Stimulated activated CD4-positive, alpha-beta T cell treated with anti-CD3 and anti-CD28 coated beads, Interleukin-4, amount 100 ng/mL, for 48 hours (primary cell): ENCODE results near the gene IMPACT.

Experiments used
- DNase-seq, 2 donors: peaks; one replicate each; pipeline ENCODE4 v3.0.0-alpha.2; 2020; ENCODE audit warnings: low read depth in 2 of 2

IMPACT gene

GRCh38 chr18:24475926-24476589 lies 49.6 kb downstream of the IMPACT start:
- no peak for DNase-seq

GRCh38 chr18:24479371-24479770 lies 52.9 kb downstream of the IMPACT start:
- DNase-seq = no peak

DNA sequence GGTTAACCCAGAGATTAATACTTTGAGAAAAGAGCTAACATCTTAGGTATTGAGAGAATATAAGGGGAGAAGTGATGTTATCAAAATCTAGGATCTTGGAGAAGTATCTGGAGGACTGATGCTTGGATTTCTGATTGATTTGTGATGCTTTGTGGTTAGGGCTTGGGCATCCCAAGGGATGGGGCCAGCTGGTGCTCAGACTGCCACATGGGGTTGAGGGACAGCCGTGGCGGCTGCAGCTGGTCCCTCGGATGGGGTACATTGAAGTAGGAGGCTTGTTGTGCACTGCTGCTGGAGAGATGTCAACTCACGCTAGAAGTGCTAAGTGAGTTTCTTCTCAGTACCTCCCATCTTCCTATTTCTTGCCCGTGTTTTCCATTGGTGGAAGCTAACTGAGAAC lies 56.4 kb downstream of the IMPACT start:
- no peak for DNase-seq

DNA sequence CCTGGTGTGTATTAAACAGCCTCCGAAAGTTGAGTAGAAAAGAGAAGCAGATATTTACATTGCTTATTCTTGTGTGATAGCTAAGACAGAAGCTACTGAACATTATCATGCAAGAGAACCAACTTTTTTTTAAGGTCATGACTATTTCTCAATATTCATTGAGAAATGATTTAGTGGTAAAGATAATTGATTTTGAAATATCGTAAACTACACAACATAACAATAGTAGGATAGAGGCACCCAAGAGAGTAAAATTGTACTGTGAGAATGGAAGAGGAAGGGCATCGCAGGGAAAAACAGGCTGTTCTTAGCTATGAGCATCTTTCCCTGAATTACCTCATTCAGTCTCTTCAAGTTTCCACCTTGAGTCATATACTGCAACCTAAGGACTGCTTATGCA lies 59.2 kb downstream of the IMPACT start:
- DNase-seq = no peak

DNA sequence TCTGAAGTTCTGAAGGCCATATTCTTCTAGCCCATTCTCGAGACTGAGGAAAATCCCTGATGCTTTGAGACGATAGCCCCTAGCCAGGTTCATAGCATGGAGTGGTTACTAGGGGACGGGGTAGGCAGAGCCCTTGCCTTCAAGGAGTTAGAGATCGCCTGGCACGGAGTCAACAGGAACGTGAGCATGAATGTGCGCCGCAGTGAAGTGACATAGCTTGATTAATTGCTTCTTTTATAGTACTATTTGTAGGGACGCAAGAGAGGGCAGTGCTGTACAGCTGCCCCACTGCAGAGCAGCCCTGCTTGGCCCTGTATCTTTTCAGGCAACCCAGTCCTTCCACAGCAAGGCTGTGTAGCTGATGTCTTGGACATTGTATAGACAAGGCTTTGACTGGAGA lies 60.2 kb downstream of the IMPACT start:
- no peak for DNase-seq

GRCh38 chr18:24488824-24489493 lies 62.5 kb downstream of the IMPACT start:
- DNase-seq = no peak

- DNase-seq = no peak
Measured at GRCh38 chr18:24490539-24490938, 64.1 kb downstream of the IMPACT start.

DNA sequence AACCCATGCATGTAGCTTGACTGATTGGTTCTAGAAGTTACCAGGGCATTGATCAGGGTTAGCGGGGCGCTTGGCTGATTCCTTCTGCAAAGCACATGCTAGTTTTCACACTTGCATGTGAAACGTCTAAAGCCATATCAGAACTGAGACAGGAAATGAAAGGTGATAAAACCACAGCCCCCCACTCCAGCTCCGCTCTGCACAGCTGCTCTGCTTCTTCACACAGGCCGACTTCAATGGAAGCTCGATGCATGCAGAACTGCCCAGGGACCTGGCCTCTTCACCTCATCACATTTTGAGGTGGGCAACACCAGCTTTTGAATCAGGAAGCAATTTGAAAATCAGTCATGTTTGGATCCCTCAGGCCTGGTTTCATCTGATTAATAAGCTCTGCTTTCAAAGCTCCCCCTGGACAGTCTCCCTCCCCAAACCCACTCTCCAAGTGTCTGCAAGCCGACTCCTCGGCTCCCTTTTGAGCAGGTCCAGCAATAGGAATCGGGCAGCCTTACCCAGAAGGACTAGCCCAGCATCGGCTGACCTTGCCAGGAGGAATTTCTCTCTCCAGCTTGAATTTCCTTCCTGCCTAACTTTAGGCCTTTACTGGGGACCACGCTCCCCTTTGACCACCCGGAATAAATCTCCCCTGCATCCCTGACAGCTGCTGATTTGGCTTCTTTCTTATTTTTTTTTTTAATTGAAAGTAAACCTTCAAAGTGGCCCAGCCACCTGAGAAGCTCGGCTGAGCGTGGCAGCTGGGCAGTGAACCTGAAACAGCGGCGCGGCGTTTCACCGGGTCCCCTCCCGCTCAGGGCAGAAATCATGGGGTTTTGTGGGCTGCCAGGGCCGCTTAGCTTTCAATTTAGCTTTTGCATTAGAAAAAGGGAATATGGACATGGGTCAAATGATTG lies 65.7 kb downstream of the IMPACT start:
- no peak for DNase-seq

GRCh38 chr18:24494586-24494985 lies 68.1 kb downstream of the IMPACT start:
- DNase-seq = no peak

- no peak for DNase-seq
Measured at GRCh38 chr18:24497031-24497754, 70.7 kb downstream of the IMPACT start.

GRCh38 chr18:24499814-24500213 lies 73.3 kb downstream of the IMPACT start:
- no peak for DNase-seq

DNA sequence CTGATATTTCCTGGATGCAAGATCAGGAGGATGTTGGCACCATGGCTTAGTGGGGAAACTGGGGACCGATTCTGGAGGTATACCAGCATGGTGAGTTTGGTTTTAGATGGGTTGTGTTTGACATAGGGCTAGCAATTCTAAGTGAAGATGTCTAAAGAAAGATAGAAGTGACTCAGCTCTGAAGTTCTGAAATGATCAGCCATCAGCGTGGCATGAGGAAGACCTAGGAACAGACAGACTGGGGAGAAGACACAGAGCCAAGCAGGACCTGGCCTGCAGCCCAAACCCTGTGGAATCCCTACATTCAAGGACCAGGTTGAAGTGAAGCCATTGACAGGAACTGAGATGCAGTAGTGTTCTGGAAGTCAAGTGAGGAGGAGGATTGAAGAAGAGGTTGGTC lies 73.7 kb downstream of the IMPACT start:
- no peak for DNase-seq

DNA sequence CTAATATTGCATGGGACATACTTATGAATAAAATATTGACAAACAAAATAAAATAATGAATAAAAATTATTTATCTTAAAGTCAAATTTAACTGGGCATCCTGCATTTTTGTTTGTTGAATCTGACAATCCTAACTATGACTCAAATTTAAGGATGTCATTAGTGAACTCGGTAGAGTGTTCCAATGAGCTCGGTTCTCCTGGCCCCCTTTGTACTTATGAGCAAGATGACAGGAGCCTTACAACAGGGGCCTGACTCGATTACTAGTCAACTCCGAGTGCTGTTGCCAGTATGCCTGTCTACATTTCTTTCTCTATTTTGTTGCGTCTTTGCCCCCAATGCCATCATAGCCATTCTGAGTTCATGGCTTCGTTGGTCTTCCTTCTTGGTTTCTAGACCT lies 74.3 kb downstream of the IMPACT start:
- no peak for DNase-seq

DNA sequence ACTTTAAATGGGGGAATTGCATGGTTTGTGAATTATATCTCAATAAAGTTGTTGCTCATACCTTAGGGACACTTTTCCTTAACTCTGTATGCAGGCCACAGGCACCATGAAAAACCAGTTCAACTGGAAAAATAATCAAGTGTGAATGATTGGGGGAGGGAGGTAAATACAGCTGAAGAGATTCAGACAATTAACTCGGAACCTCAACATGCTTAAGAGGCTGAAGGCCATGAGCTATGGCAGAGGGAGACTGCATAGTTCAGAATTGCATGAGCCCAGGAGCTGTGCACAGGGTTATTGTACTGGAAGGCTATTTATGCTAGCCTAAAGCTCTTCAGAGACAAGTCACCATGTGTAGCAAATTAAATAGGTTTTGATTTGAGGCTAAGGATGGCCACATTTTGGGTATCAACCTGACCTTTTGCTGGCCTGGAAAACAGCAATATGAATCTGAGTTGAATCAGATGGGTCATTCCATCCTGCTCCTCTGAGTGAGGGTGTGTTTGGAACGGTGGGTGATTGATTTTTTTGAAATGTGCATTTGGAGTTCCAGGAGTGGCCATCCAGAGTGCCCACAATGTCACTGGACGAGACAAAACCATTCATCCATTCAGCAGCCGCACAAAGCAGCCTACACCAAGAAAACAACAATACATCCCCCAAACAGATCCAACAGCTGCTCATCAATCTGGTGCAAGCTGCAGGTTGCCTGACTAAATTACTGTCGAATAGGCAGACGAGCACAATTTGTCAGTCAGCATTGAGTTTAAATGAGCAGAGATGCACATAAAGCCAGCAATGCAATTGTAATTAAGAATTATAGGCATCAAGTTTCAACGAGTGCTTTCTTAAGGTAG lies 76.4 kb downstream of the IMPACT start:
- DNase-seq = no peak
